GM21723 (cell line): ENCODE data around the gene KRTAP3-2.
"Not testable (repeated sequence)": the region's sequence is repeated elsewhere in the genome, so short reads cannot be mapped to it uniquely, and the experiment has no call there.

Experiments used
- ATAC-seq: cut with Tn5 transposase; IDR thresholded peaks from one replicate; pipeline ENCODE4 v1.9.1; 2021; ENCODE audit warnings: mild to moderate bottlenecking, moderate library complexity; ENCODE audit not compliant: unreplicated experiment

The KRTAP3-2 gene

DNA sequence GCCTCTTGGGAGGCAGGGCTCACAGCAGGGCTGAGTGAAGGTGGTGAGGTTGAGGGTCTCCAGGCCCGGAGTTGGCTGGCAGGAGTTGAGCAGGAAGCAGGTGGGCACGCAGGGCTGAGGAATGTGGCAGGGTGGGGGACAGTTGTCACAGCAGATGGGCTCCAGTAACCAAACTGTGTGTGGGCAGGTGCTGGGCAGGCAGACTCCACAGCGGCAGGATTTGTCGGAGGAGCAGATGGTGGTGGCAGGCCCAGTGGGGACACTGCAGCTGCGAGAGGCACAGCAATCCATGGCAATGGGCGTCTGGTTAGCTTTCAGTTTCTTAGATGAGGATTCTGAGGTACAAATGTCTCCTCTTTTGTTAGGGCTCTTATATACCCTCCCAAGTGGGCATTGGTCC, at the start of gene KRTAP3-2:
TSS of gene KRTAP3-2 (minus strand) at position 344 of the 400 bp plus-strand sequence. CDS start at position 291, 53 bp downstream.
- not testable (repeated sequence) for ATAC-seq

GRCh38 chr17:41049110-41049509, 49.4 kb upstream of the KRTAP3-2 start:
- ATAC-seq: no peak

DNA sequence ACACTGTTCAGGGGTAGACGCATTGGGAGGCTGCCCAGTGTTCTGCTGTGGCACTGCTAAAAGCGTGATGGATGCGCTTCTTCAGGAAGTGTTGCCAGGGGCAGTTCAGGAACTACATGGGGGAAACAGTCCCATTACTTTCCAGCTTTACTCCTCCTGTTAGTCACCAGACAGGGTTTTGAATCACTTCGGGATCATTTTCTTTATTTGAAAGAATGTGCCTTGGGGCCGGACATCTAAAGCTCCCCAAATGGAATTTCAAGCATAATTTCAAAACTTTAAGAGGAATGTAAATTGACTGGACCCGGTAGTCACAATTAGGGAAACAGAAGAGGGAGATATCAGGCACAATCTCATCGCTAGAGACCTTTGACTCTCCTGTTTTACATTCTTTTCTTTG, 48.7 kb upstream of the KRTAP3-2 start:
- no peak for ATAC-seq

GRCh38 chr17:41046735-41047465, 47.2 kb upstream of the KRTAP3-2 start, which contains the start of gene KRTAP2-1:
Gene KRTAP2-1 (minus strand): TSS chr17:41047316. CDS start chr17:41047267, 49 bp downstream.
- ATAC-seq: not testable (repeated sequence)

DNA sequence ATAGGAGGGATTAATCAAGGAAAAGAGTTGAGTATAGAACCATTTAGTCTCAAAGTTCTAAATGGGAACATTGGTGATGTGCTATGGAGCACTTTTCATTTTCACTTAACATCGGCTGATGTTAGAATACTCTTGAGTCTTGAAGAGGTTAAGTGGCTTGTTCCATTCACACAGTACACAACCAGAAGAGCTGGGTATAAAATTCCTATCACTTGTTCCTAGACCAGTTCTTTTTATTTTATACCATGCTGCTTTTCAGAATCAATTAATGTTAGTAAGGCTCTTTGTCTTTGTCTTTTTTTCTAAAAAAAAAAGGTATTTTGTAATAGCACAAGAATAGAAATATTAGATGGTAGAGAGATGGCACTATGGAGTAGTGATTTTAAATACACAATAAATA, 43.2 kb upstream of the KRTAP3-2 start:
- ATAC-seq: no peak

GRCh38 chr17:41040783-41041571, 41.3 kb upstream of the KRTAP3-2 start, which contains the start of gene KRTAP1-1:
Gene KRTAP1-1 (minus strand): TSS chr17:41041450. CDS start chr17:41041397, 53 bp downstream.
- not testable (repeated sequence) for ATAC-seq

- ATAC-seq: no peak
These were observed 38.2 kb upstream of the KRTAP3-2 start for GRCh38 chr17:41037853-41038350.

GRCh38 chr17:41034346-41034935, 34.7 kb upstream of the KRTAP3-2 start, which contains the start of gene KRTAP1-3:
Gene KRTAP1-3 (minus strand): TSS chr17:41034874. CDS start chr17:41034821, 53 bp downstream.
- ATAC-seq: not testable (repeated sequence)

- ATAC-seq: no peak
These were observed 30.0 kb upstream of the KRTAP3-2 start, which contains the start of gene KRTAP1-4 for GRCh38 chr17:41029633-41030245. Gene KRTAP1-4 (minus strand): TSS chr17:41030195. CDS start chr17:41030078, 117 bp downstream.

DNA sequence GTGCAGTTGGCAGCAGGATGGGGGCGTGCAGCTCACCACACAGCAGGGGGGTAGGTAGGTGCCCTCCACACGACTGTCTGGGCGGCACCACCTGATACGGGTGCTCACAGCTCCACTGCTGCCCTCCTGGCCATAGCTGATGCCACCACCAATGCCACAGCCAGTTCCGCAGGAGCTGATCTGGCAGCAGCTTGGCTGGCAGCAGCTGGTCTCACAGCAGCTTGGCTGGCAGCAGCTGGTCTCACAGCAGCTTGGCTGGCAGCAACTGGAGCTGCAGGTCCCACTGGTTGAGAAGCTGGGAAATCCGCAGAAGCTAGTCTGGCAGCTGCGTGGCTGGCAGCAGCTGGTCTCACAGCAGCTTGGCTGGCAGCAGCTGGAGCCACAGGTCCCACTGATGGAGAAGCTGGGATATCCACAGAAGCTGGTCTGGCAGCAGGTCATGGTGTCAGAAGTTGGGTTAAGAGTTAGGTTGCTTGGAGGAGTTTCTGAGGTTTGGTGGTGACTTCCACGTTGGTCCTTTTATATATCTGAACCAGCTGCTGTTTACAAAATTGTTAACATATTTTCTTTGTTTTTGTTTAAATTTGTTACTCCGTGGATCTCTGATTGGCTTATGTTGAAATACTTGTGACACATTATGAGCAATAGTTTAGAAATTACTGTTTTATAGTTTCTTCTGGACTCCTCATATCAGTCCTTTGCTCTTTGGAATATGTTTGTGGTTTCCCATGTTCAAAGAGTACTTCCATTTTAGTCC, 27.2 kb upstream of the KRTAP3-2 start, which contains the start of gene KRTAP1-5:
TSS of gene KRTAP1-5 (minus strand) at position 494 of the 757 bp plus-strand sequence. CDS start at position 441, 53 bp downstream.
- ATAC-seq: no peak

DNA sequence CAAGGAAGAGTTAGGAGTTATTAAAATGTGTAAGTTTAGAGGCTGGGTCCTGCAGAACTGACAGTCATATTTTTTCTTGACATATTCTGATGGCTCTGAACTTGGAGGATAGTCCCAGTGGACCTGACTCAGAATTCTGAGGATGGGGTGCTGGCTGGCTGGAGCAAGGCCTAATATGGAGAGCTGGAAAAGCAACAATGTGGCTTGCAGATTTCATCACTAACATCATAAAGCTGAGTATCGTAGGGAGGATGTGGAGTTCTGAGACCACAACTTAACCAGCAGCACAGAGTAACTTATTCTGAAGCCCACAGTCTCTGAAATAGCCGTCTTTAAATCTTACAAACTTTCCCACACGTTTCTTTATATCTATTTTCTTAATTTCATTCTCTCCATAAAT, 25.0 kb upstream of the KRTAP3-2 start:
- no peak for ATAC-seq

DNA sequence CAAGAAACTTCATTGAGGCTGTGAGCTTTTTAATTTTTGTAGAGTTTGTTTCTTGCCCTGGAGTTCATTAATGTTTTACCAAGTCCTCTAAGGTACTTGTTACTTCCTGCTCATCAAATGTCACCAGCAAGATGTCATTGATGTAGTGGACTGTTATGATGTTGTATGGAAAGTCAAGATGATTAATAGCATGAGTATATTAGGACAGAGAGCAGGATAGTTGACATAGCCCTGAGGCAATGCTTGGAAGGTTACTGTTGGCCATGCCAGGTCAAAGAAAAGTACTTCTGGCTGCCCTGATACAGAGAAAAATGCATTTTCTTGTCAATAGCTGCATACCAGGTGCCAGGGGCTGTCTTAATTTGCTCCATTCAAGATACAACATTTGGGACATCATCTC, 20.6 kb upstream of the KRTAP3-2 start:
- no peak for ATAC-seq

DNA sequence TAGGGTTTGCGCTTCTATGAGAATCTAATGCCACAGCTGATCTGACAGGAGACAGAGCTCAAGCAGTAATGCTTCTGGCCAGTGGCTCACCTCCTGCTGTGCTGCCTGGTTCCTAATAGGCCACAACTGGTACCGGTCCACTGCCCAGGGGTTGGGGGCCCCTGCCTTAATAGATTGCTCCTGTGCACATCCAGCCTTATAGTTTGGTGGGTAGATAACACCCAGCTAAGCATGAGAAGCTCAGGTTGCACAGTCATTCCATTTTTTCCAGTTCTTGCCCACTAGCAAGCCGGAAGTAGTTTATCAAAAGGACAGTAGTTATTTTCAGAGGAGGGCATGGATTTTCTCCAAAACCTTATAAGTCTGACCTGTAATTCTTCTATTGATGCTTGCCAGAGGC, 19.7 kb upstream of the KRTAP3-2 start:
- ATAC-seq: no peak

- ATAC-seq: no peak
These were observed 18.8 kb upstream of the KRTAP3-2 start for GRCh38 chr17:41018541-41018940.

DNA sequence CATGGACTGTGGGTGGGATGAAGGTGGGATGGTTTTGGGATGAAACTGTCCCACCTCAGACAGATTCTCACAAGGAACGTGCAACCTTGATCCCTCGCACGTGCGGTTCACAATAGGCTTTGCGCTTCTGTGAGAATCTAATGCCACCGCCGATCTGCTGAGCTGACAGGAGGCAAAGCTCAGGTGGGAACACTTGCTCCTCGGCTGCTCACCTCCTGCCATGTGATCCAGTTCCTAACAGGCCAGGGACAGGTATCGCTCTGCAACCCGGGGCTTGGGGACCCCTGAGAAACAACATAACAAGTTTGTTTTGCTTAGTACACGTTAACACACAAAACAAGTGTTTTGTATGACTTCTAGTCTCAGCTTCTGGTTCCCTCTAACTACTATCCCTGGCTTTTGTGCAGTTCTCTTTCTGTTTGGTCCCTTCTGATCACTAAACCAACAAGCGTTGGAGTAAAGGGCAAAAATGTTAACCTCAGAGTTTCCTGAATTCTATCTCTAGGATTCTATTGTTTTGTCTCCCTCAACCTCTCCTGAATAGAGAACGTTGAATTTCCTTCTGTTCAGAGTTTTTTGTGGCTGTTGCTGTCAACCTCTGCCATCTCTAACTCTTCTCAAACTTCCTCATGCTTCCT, 17.0 kb upstream of the KRTAP3-2 start:
- no peak for ATAC-seq

- no peak for ATAC-seq
These were observed 15.7 kb upstream of the KRTAP3-2 start for GRCh38 chr17:41015454-41015853.

DNA sequence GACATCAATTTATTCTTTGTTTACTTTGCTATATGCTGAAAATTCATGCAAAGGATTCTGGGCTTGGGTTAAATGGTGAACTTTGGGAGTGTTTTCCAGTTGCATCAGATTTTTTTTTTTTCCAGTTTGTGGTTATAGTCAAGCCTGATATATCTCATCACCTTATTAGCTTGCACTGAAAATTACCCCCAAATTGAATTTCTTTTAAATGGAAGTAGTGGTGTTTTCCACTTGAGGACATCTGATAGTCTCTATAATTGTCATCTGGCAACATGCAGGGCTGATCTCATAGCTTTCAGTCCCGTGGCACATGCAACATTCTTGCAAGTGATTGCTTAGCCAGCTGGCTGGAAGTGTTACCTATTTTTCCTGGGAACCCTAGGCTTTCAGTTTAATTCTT, 13.9 kb upstream of the KRTAP3-2 start:
- ATAC-seq: no peak

DNA sequence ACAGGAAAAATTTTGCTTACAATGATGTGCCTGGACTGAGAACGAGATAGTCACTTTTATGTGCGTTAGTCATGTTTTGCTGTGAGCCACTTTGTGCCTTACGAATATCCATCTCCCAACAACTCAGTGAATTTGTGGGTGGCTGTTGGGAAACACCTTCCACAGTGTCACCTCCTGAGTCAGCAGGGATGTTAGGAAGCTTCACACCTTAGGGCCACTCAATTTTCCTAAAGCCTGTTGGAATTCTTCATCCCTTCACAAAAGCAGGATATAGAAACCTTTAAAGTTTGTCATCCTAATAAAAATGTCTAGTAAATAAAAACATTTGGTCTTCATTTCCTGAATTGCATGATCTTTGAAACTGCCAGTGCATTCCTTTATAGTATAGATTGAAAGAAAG, 13.5 kb upstream of the KRTAP3-2 start:
- no peak for ATAC-seq
